Panc1 (cell line): ENCODE results near the gene GTSE1. TPM values are rescaled to one million over a fixed set of nuclear protein-coding genes. Genes with fewer than 3 reads are reported as not detected.

Experiments used
- ATAC-seq: fragments of 200-7000 bp; cut with Tn5 transposase; 2 replicates; pipeline ENCODE4 v1.9.1; 2020; ENCODE audit warnings: mild to moderate bottlenecking, moderate library complexity
- BruUV-seq: library from RNA; stranded (reverse); fragments of 400-500 nt; replicated peaks from 2 replicates; lab custom pipeline; 2021; lab: Mats Ljungman, UMichigan
- CTCF ChIA-PET: fragments of 300-600 bp; sonication (Branson Sonifier 250); formaldehyde crosslinking; loops from one replicate; lab custom pipeline; 2022; ENCODE audit warnings: antibody characterized with exemption; lab: Charles Lee
- POLR2A ChIA-PET: fragments of 300-600 bp; sonication (Branson Sonifier 250); formaldehyde crosslinking; loops from one replicate; lab custom pipeline; 2022; ENCODE audit warnings: antibody characterized with exemption; lab: Charles Lee
- DNase-seq: peaks from one replicate; pipeline ENCODE4 v3.0.0-alpha.2; 2010; ENCODE audit warnings: low read depth, low spot score
- H3K27ac ChIP-seq: 2 replicates; pipeline ENCODE4 v1.5.1; 2011; ENCODE audit warnings: mild to moderate bottlenecking, low read length, inconsistent platforms
- H3K27me3 ChIP-seq: fragments of 200-500 bp; sonication (Bioruptor generic); 2 replicates; pipeline ENCODE4 v1.6.0; 2014; ENCODE audit warnings: low read length, inconsistent platforms; ENCODE audit not compliant: control insufficient read depth, insufficient read depth
- H3K36me3 ChIP-seq: fragments of 200-500 bp; sonication (Bioruptor generic); 2 replicates; pipeline ENCODE4 v1.5.1; 2014; ENCODE audit warnings: inconsistent platforms, mild to moderate bottlenecking, low read length, moderate library complexity; ENCODE audit not compliant: control insufficient read depth, insufficient read depth
- H3K4me1 ChIP-seq: 2 replicates; pipeline ENCODE4 v1.5.1; 2011; ENCODE audit warnings: inconsistent platforms, mild to moderate bottlenecking, low read length, moderate library complexity; ENCODE audit not compliant: control insufficient read depth, insufficient read depth
- H3K4me3 ChIP-seq, 2 experiments: 2 replicates each; pipeline ENCODE4 v1.5.1; 2011 to 2012; ENCODE audit warnings: low read depth in 2 of 2, low read length in 2 of 2, mild to moderate bottlenecking in 2 of 2, inconsistent platforms in 1 of 2, moderate library complexity in 1 of 2
- H3K9me3 ChIP-seq: fragments of 200-500 bp; sonication (Bioruptor generic); 2 replicates; pipeline ENCODE4 v1.5.1; 2014; ENCODE audit warnings: low read depth, mild to moderate bottlenecking, inconsistent platforms, low read length, moderate library complexity; ENCODE audit not compliant: control insufficient read depth, insufficient read depth
- CTCF ChIP-seq: fragments of 450-650 bp; IDR thresholded peaks from 2 replicates; pipeline ENCODE4 v1.5.1; 2017; ENCODE audit warnings: mild to moderate bottlenecking
- POLR2AphosphoS5 ChIP-seq: IDR thresholded peaks from 2 replicates; pipeline ENCODE4 v1.6.1; 2012; ENCODE audit warnings: mild to moderate bottlenecking, low read depth, low read length, moderate library complexity
- REST ChIP-seq, 2 experiments: IDR thresholded peaks; 2 replicates each; pipeline ENCODE4 v1.6.1; 2011 to 2012; ENCODE audit warnings: low read depth in 2 of 2, control low read depth in 1 of 2, low read length in 1 of 2, mild to moderate bottlenecking in 1 of 2, moderate library complexity in 1 of 2; ENCODE audit not compliant: insufficient read depth in 1 of 2
- SIN3A ChIP-seq: IDR thresholded peaks from 2 replicates; pipeline ENCODE4 v1.6.1; 2012; ENCODE audit warnings: low read depth, mild to moderate bottlenecking, low read length, moderate library complexity, borderline replicate concordance; ENCODE audit not compliant: insufficient read depth
- TCF7L2 ChIP-seq: IDR thresholded peaks from 2 replicates; pipeline ENCODE4 v1.6.1; 2011; ENCODE audit warnings: mild to moderate bottlenecking, low read depth, low read length, inconsistent platforms
- in situ Hi-C: cut with HindIII; loops from 2 replicates; pipeline ENCODE4 v1.10.0; 2016; ENCODE audit warnings: low sequenced_read_pairs, low pct_unique_long_range_greater_than_20kb
- intact Hi-C: fragments of 100-400 bp; cut with micrococcal nuclease; formaldehyde crosslinking; loops from one replicate; pipeline ENCODE4 v1.10.0; 2022; ENCODE audit not compliant: unreplicated experiment
- total RNA-seq: library from RNA; stranded (reverse); gene quantifications from one replicate; pipeline ENCODE4 v1.2.1, GENCODE V29; 2021; ENCODE audit not compliant: unreplicated experiment

The GTSE1 gene
- total RNA-seq, 1 experiment from 2014 or later: 36.2 TPM

GRCh38 chr22:46272196-46272595 lies 24.5 kb upstream of the GTSE1 start:
- peaks cover 7% of the 10 kb centered on the region for H3K4me1 ChIP-seq
- no peak overlapping the region for H3K27ac ChIP-seq
- DNase-seq: no peak
- POLR2A ChIA-PET: no interaction called here
- no peaks in the 10 kb centered on the region for H3K9me3 ChIP-seq
- TSS peak; percentile 18 for BruUV-seq
- H3K4me3 ChIP-seq: no peak overlapping the region
- H3K36me3 ChIP-seq: no peaks in the 10 kb centered on the region
- CTCF ChIA-PET: no interaction called here
- in situ Hi-C loops (no loop called here), intact Hi-C loops (no loop called here)
- H3K27me3 ChIP-seq: no peaks in the 10 kb centered on the region
- no peak for ATAC-seq
- TF ChIP-seq REST (IDR thresholded peaks at IDR 0.05; ENCODE audit: insufficient read depth in 1 of 2, low read depth in 2 of 2, low read length in 1 of 2) (no peak), CTCF (no peak), SIN3A (no peak), POLR2AphosphoS5 (no peak), TCF7L2 (no peak)

- Histone ChIP-seq H3K27ac (no peak overlapping the region), H3K36me3 (no peaks in the 10 kb centered on the region), H3K4me1 (peaks cover 7% of the 10 kb centered on the region), H3K9me3 (no peaks in the 10 kb centered on the region), H3K27me3 (no peaks in the 10 kb centered on the region), H3K4me3 (no peak overlapping the region)
- ChIA-PET POLR2A (no interaction called here), CTCF (no interaction called here)
- DNase-seq (no peak), ATAC-seq (no peak)
- no TSS peak for BruUV-seq
- in situ Hi-C loops: no loop called here
- TF ChIP-seq TCF7L2 (no peak), SIN3A (no peak), POLR2AphosphoS5 (no peak), CTCF (no peak), REST (IDR thresholded peaks at IDR 0.05; ENCODE audit: insufficient read depth in 1 of 2, low read depth in 2 of 2, low read length in 1 of 2) (no peak)
- intact Hi-C loops: no loop called here
Measured at GRCh38 chr22:46272762-46273431, 23.8 kb upstream of the GTSE1 start.
